ENCODE data around the gene SPAST. TPM values are rescaled to one million over a fixed set of nuclear protein-coding genes. Genes with fewer than 3 reads are reported as not detected.

SPAST gene
- total and polyA plus RNA-seq, 8 donors = 16.0 to 25.7 (median 22.9) TPM

Other genes starting within 250 kb of the SPAST start
- gene MEMO1, start 52.5 kb upstream of the SPAST start, total RNA-seq = 10 to 100 TPM; 38.2 to 47.3 TPM
- gene MEMO1, start 52.5 kb upstream of the SPAST start, polyA plus RNA-seq (ENCODE audit: insufficient read length in 6 of 6) = 10 to 100 TPM; 33.0 to 46.4 (median 36.3) TPM
- gene DPY30, start 23.8 kb upstream of the SPAST start, total RNA-seq = 10 to 100 TPM; 58.0 to 64.1 TPM
- gene DPY30, start 23.8 kb upstream of the SPAST start, polyA plus RNA-seq (ENCODE audit: insufficient read length in 6 of 6) = 10 to 100 TPM; 67.6 to 87.9 (median 79.0) TPM
- gene SLC30A6, start 102.3 kb downstream of the SPAST start, total RNA-seq = 10 to 100 TPM; 29.3 to 29.9 TPM
- gene SLC30A6, start 102.3 kb downstream of the SPAST start, polyA plus RNA-seq (ENCODE audit: insufficient read length in 6 of 6) = 10 to 100 TPM; 23.5 to 27.2 (median 25.7) TPM
- gene NLRC4, start 201.3 kb downstream of the SPAST start, total RNA-seq = 10 to 100 TPM in 1 of 2 donors, 1 to 10 TPM in 1; 6.8 to 21.9 TPM
- gene NLRC4, start 201.3 kb downstream of the SPAST start, polyA plus RNA-seq (ENCODE audit: insufficient read length in 6 of 6) = 1 to 10 TPM in 4 of 6 donors, under 1 TPM in 2; 0.80 to 1.6 (median 1.2) TPM
- 10 to 100 TPM; 50.5 to 61.5 TPM for gene YIPF4, start 214.3 kb downstream of the SPAST start, total RNA-seq
- gene YIPF4, start 214.3 kb downstream of the SPAST start, polyA plus RNA-seq (ENCODE audit: insufficient read length in 6 of 6) = 10 to 100 TPM; 54.2 to 68.1 (median 56.2) TPM

Data from left lung (tissue), 8 donors.